Right lobe of liver (tissue), 6 donors: ENCODE results near the gene EFCAB7. TPM values are rescaled to one million over a fixed set of nuclear protein-coding genes. Genes with fewer than 3 reads are reported as not detected.

Source experiments
- ATAC-seq, 4 donors: fragments of 200-7000 bp; cut with Tn5 transposase; one replicate each; pipeline ENCODE4 v1.9.1; 2020; ENCODE audit warnings: mild to moderate bottlenecking in 4 of 4, moderate library complexity in 4 of 4
- DNase-seq, 3 donors: peaks; one replicate each; pipeline ENCODE4 v3.0.0-alpha.2; 2020
- H3K27ac ChIP-seq, 3 donors: fragments of 200-600 bp; one replicate each; pipeline ENCODE4 v1.8.0; 2022
- H3K27me3 ChIP-seq, 2 donors: fragments of 200-600 bp; one replicate each; pipeline ENCODE4 v1.8.0; 2022
- H3K36me3 ChIP-seq, 4 donors: fragments of 200-600 bp; sonication (generic) in 1 of 4; one replicate each; pipeline versions ENCODE4 v1.5.1 to v1.8.0; 2017 to 2022; ENCODE audit warnings: control low read depth in 1 of 4
- H3K4me1 ChIP-seq, 4 donors: fragments of 200-600 bp; sonication (generic) in 1 of 4; one replicate each; pipeline versions ENCODE4 v1.5.1 to v1.8.0; 2017 to 2022; ENCODE audit warnings: control low read depth in 1 of 4
- H3K4me3 ChIP-seq, 3 donors: fragments of 200-600 bp; one replicate each; pipeline ENCODE4 v1.8.0; 2022
- H3K9me3 ChIP-seq, 4 donors: fragments of 200-600 bp; sonication (generic) in 1 of 4; one replicate each; pipeline versions ENCODE4 v1.5.1 to v1.8.0; 2017 to 2022; ENCODE audit warnings: control low read depth in 1 of 4
- CTCF ChIP-seq, 4 donors: fragments of 200-600 bp in 3 of 4; fragments of 450-650 bp in 1 of 4; IDR thresholded peaks; one replicate each; pipeline versions ENCODE4 v1.5.1 to v1.8.0; 2016 to 2022; ENCODE audit warnings: antibody characterized with exemption in 4 of 4, mild to moderate bottlenecking in 2 of 4
- POLR2A ChIP-seq: fragments of 450-650 bp; IDR thresholded peaks from one replicate; pipeline ENCODE4 v1.6.1; 2017; ENCODE audit warnings: antibody characterized with exemption, mild to moderate bottlenecking
- WGBS: methylation state at CpG from one replicate; pipeline ENCODE4 v1.1.6; 2018; ENCODE audit warnings: low coverage, low lambda C conversion rate; ENCODE audit not compliant: insufficient coverage; ENCODE audit errors: missing lambda C conversion rate; 5-methylcytosine and 5-hydroxymethylcytosine counted together
- intact Hi-C, 2 donors: fragments of 100-400 bp; cut with DNase I; formaldehyde crosslinking; loops; one replicate each; pipeline versions ENCODE4 v1.11.2 to v1.14.1; 2022
- total RNA-seq, 6 experiments: library from RNA; depleted of rRNA in 2 of 6; stranded (reverse); fragments of >200 nt in 2 of 6; fragmentation: NEBNext Ultra II Directional in 3 of 6; extraction: Animal tissue kit (Norgen Biotek cat#: 25700) in 3 of 6; gene quantifications; one replicate each; pipeline versions ENCODE4 v1.1.0 to v1.2.4, GENCODE V29; 2016 to 2023
- donor health status: DM: no; HTN: yes; CAD: no.
- donor health status: DM: no; HTN: no; CAD: no.
- donor health status: DM: no; HTN: no; CAD: no.
- donor health status: DM: no; HTN: yes; CAD: no.
- donor health status: DM: no; HTN: yes; CAD: no.

Gene EFCAB7
- total RNA-seq, 6 experiments from 2014 or later = 0.84 to 3.2 (median 2.3) TPM

DNA sequence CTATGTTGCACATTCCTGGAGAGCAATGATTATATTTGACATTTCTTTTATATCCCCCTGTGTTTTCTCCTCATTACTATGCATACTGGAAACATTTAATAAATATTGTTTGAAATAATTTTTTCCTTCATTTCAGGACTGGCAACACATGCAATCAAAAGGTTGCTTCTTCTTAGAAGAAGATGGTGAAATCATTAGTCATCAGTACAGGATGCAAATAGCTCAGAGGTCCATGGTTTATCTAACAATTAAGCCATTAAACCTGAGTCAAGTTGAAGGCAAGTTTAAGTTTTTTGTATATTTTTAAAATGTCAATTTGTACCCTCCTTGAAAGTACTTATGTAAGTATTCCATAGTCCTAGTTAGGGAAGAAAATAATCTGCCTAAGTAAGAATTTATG, 22.5 kb downstream of the EFCAB7 start:
- Histone ChIP-seq H3K27me3 (no peaks in the 10 kb centered on the region), H3K4me1 (no peaks in the 10 kb centered on the region), H3K4me3 (no peak overlapping the region), H3K9me3 (no peaks in the 10 kb centered on the region), H3K27ac (no peak overlapping the region), H3K36me3 (no peaks in the 10 kb centered on the region)
- intact Hi-C loops = no loop called here
- DNase-seq = no peak
- TF ChIP-seq POLR2A (no peak), CTCF (IDR thresholded peaks at IDR 0.05) (no peak)
- no peak for ATAC-seq

- WGBS = 100% methylated on average over 2 of the region's 2 CpGs
- Histone ChIP-seq H3K36me3 (no peaks in the 10 kb centered on the region), H3K4me3 (no peak overlapping the region), H3K4me1 (no peaks in the 10 kb centered on the region), H3K9me3 (no peaks in the 10 kb centered on the region), H3K27me3 (no peaks in the 10 kb centered on the region), H3K27ac (no peak overlapping the region)
- no peak for TF ChIP-seq CTCF (IDR thresholded peaks at IDR 0.05)
- DNase-seq (no peak), ATAC-seq (no peak)
- intact Hi-C loops = no loop called here
Measured at GRCh38 chr1:63547621-63548294, 24.4 kb downstream of the EFCAB7 start.

DNA sequence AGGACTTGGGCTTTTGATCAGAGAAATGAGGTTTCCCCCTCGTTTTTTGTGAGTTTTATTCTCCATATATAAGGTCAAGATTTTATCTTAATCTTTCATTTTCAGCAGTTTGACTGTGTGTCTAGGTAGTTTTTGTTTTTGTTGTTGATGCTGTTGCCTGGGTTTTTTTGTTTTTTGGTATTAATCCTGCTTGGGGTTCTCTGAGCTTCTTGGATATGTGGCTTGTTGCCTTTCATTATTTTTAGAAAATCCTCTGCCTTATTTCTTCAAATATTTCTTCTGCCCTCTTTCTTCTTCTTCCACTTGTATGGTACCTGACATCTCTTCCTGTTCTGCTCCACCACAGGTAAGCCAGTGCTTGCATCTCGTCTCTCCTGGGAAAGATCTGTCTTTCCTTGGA, 25.0 kb downstream of the EFCAB7 start:
- intact Hi-C loops = no loop called here
- H3K4me1 ChIP-seq = no peaks in the 10 kb centered on the region
- ATAC-seq = no peak

GRCh38 chr1:63548877-63549276, 25.6 kb downstream of the EFCAB7 start:
- no peak overlapping the region for H3K4me3 ChIP-seq
- TF ChIP-seq CTCF (IDR thresholded peaks at IDR 0.05) = no peak
- no peak for TF ChIP-seq POLR2A
- H3K36me3 ChIP-seq = no peaks in the 10 kb centered on the region
- H3K4me1 ChIP-seq = no peaks in the 10 kb centered on the region
- WGBS = 89% methylated on average over 13 of the region's 13 CpGs
- DNase-seq (no peak), ATAC-seq (no peak)
- no peaks in the 10 kb centered on the region for H3K27me3 ChIP-seq
- H3K27ac ChIP-seq = no peak overlapping the region
- H3K9me3 ChIP-seq = no peaks in the 10 kb centered on the region
- intact Hi-C loops = no loop called here

More for the DNA sequence above, 25.0 kb downstream of the EFCAB7 start:
- no peaks in the 10 kb centered on the region for H3K36me3 ChIP-seq
- TF ChIP-seq POLR2A = no peak
- no peak for TF ChIP-seq CTCF (IDR thresholded peaks at IDR 0.05)
- H3K27ac ChIP-seq = no peak overlapping the region
- no peaks in the 10 kb centered on the region for H3K9me3 ChIP-seq
- no peak overlapping the region for H3K4me3 ChIP-seq
- WGBS = 94% methylated on average over 2 of the region's 2 CpGs
- DNase-seq = no peak
- no peaks in the 10 kb centered on the region for H3K27me3 ChIP-seq

GRCh38 chr1:63555480-63555879, 32.2 kb downstream of the EFCAB7 start:
- no peaks in the 10 kb centered on the region for H3K36me3 ChIP-seq
- no peak for TF ChIP-seq CTCF (IDR thresholded peaks at IDR 0.05)
- no peak for TF ChIP-seq POLR2A
- H3K4me3 ChIP-seq = no peak overlapping the region
- no peaks in the 10 kb centered on the region for H3K27me3 ChIP-seq
- ATAC-seq (peak in 1 of 4 donors; percentile 29), DNase-seq (no peak)
- H3K27ac ChIP-seq = no peak overlapping the region
- no peaks in the 10 kb centered on the region for H3K9me3 ChIP-seq
- peaks cover 0 to 5% (median 0%) of the 10 kb centered on the region in 4 donors for H3K4me1 ChIP-seq
- intact Hi-C loops = no loop called here
